NCI-H748 (cell line): ENCODE results near the gene UQCR10.

Experiments used
- DNase-seq: peaks from one replicate; lab custom pipeline; 2025; ENCODE audit not compliant: unreplicated experiment; lab: John Stamatoyannopoulos, UW

Gene UQCR10

GRCh38 chr22:29797351-29797750, 30.2 kb downstream of the UQCR10 start:
- DNase-seq, result no peak

GRCh38 chr22:29798318-29798717, 31.1 kb downstream of the UQCR10 start:
- DNase-seq, result no peak

GRCh38 chr22:29798801-29799200, 31.6 kb downstream of the UQCR10 start:
- no peak for DNase-seq

GRCh38 chr22:29799217-29799680, 32.1 kb downstream of the UQCR10 start:
- no peak for DNase-seq

- DNase-seq, result no peak
Measured at GRCh38 chr22:29801153-29801552, 34.0 kb downstream of the UQCR10 start.

GRCh38 chr22:29801796-29802195, 34.6 kb downstream of the UQCR10 start:
- no peak for DNase-seq

- DNase-seq, result no peak
Measured at GRCh38 chr22:29803190-29803589, 36.0 kb downstream of the UQCR10 start.

GRCh38 chr22:29804985-29805384, 37.8 kb downstream of the UQCR10 start:
- DNase-seq, result no peak

- no peak for DNase-seq
Measured at GRCh38 chr22:29806196-29806595, 39.0 kb downstream of the UQCR10 start.

GRCh38 chr22:29810216-29810615, 43.0 kb downstream of the UQCR10 start:
- DNase-seq, result no peak

- no peak for DNase-seq
Measured at GRCh38 chr22:29811377-29811776, 44.2 kb downstream of the UQCR10 start.

- no peak for DNase-seq
Measured at GRCh38 chr22:29813126-29813525, 46.0 kb downstream of the UQCR10 start.

GRCh38 chr22:29813563-29813962, 46.4 kb downstream of the UQCR10 start:
- DNase-seq, result no peak

GRCh38 chr22:29814003-29814402, 46.8 kb downstream of the UQCR10 start:
- no peak for DNase-seq

- no peak for DNase-seq
Measured at GRCh38 chr22:29815580-29815979, 48.4 kb downstream of the UQCR10 start.

GRCh38 chr22:29816128-29816527, 49.0 kb downstream of the UQCR10 start:
- no peak for DNase-seq

GRCh38 chr22:29816539-29816938, 49.4 kb downstream of the UQCR10 start:
- no peak for DNase-seq

GRCh38 chr22:29816980-29817379, 49.8 kb downstream of the UQCR10 start:
- DNase-seq, result no peak

GRCh38 chr22:29817724-29818123, 50.6 kb downstream of the UQCR10 start:
- no peak for DNase-seq

- DNase-seq, result no peak
Measured at GRCh38 chr22:29819501-29819900, 52.3 kb downstream of the UQCR10 start.
